ENCODE data around the gene CACNA2D3.

CACNA2D3 gene

DNA sequence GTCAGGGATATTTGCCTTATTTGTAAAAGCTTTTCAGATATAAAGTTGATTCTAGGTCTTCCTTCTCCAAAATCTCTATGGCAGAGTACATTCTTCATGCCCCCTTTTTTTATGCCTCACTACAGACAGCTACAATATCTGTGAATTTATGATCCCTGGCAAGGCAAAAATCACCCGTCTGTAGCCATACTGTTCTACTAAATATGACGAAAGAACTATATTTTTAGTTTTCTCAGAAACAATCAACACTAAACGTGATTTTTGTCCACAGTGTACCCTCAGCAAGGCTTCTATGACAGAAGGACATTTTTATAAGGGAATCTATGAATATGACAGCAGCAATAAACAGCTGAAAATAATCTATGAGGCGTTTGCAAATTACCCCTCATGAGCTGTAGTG, 792.8 kb downstream of the CACNA2D3 start:
- H3K9me3 ChIP-seq (ENCODE audit: control insufficient read depth, insufficient read depth, low read length) = 0 out of 2 replicates have a peak, but pooled peaks cover 4% of the 10 kb centered on the region
- H3K36me3 ChIP-seq (ENCODE audit: control insufficient read depth, insufficient read depth, low read length) = no peaks in the 10 kb centered on the region
- H3K4me3 ChIP-seq (ENCODE audit: low read depth, low read length) = no peak overlapping the region
- H3K9ac ChIP-seq (ENCODE audit: low read depth, low read length) = no peak overlapping the region
- H3K27me3 ChIP-seq (ENCODE audit: control insufficient read depth, insufficient read depth, low read length) = no peaks in the 10 kb centered on the region
- H3K4me1 ChIP-seq (ENCODE audit: control insufficient read depth, insufficient read depth, low read length) = no peaks in the 10 kb centered on the region
- H3K27ac ChIP-seq (ENCODE audit: low read depth, low read length) = no peak overlapping the region

DNA sequence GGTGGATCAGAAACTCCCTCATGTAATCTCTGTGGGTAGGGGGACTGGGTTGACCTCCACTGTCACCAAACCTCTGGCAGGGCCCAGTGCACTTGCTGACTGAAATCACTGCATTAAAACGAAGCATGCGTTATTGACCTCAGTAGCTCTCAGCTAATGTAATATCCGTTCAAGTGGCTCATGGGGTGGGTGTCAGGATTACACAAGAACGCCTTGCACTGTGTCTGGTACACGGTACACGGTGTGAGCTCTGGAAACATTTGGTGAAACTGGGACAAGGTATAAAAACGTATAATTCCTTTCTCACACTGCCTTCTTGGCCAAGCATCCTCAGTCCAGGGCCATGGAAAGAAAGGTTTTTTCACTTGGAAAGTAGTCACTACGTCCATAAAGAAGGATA, 793.6 kb downstream of the CACNA2D3 start:
- Histone ChIP-seq H3K4me3 (ENCODE audit: low read depth, low read length) (no peak overlapping the region), H3K36me3 (ENCODE audit: control insufficient read depth, insufficient read depth, low read length) (no peaks in the 10 kb centered on the region), H3K9ac (ENCODE audit: low read depth, low read length) (no peak overlapping the region), H3K27ac (ENCODE audit: low read depth, low read length) (no peak overlapping the region), H3K27me3 (ENCODE audit: control insufficient read depth, insufficient read depth, low read length) (no peaks in the 10 kb centered on the region), H3K4me1 (ENCODE audit: control insufficient read depth, insufficient read depth, low read length) (no peaks in the 10 kb centered on the region), H3K9me3 (ENCODE audit: control insufficient read depth, insufficient read depth, low read length) (0 out of 2 replicates have a peak, but pooled peaks cover 4% of the 10 kb centered on the region)

DNA sequence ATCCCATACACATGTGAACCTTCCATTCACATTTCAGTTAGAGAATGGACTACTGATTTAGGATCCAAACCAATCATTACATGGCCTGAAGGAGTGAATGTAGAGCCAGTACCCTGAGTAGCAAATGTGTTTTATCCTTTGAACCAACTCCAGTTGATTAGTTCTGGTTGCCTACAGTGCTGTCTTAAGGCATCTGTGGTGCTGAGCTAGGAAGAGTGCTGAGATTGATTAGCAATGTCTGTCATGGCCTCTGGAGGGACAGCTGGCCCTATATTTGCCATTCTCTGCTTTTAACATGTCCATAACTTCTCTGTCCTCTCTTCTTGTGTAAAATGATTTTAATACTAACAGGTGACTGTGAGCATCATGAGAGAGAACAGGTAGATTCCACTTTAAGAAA, 794.4 kb downstream of the CACNA2D3 start:
- Histone ChIP-seq H3K27me3 (ENCODE audit: control insufficient read depth, insufficient read depth, low read length) (no peaks in the 10 kb centered on the region), H3K9ac (ENCODE audit: low read depth, low read length) (no peak overlapping the region), H3K9me3 (ENCODE audit: control insufficient read depth, insufficient read depth, low read length) (0 out of 2 replicates have a peak, but pooled peaks cover 4% of the 10 kb centered on the region), H3K36me3 (ENCODE audit: control insufficient read depth, insufficient read depth, low read length) (no peaks in the 10 kb centered on the region), H3K4me1 (ENCODE audit: control insufficient read depth, insufficient read depth, low read length) (no peaks in the 10 kb centered on the region), H3K27ac (ENCODE audit: low read depth, low read length) (no peak overlapping the region), H3K4me3 (ENCODE audit: low read depth, low read length) (no peak overlapping the region)

DNA sequence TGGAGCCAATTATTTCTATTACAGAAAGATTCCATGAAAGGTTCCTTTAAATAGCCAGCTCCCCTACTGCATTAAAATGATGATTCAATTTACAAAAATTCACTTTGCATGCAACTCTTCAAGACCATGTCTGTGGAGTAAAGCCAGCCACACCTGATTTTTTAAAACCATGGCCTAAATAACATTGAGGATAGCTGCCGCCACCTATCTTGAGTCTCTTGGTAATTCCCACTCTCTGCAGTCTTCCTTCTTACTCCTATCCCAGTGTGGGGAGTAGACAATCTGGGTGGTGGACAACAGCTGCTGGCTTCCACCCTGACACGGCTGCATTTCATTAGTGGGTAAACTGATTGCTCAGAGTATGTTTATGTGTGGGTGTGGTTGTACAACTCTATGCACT, 794.8 kb downstream of the CACNA2D3 start:
- no peaks in the 10 kb centered on the region for H3K36me3 ChIP-seq (ENCODE audit: control insufficient read depth, insufficient read depth, low read length)
- 0 out of 2 replicates have a peak, but pooled peaks cover under 1% of the 10 kb centered on the region for H3K9me3 ChIP-seq (ENCODE audit: control insufficient read depth, insufficient read depth, low read length)
- no peak overlapping the region for H3K4me3 ChIP-seq (ENCODE audit: low read depth, low read length)
- no peaks in the 10 kb centered on the region for H3K27me3 ChIP-seq (ENCODE audit: control insufficient read depth, insufficient read depth, low read length)
- no peak overlapping the region for H3K9ac ChIP-seq (ENCODE audit: low read depth, low read length)
- no peaks in the 10 kb centered on the region for H3K4me1 ChIP-seq (ENCODE audit: control insufficient read depth, insufficient read depth, low read length)
- no peak overlapping the region for H3K27ac ChIP-seq (ENCODE audit: low read depth, low read length)

DNA sequence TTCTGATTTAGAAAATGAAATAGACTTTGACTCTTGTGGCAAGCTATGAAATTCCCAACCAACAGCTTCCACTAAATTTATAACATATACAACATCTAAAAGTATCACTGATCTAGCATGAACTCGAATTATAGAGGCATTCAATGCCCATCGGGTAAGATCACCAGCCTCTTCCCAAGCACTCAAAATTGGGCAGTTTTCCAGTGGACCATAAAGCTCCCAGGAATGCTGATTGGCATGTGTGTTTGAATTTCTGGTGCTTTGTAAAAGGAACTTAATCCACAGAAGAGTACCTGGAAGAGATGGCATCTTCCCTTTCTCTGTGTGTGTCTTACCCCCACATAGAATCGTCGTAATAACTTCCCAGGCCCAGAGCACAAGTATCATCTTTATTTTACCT, 795.5 kb downstream of the CACNA2D3 start:
- H3K27me3 ChIP-seq (ENCODE audit: control insufficient read depth, insufficient read depth, low read length) = no peaks in the 10 kb centered on the region
- H3K9me3 ChIP-seq (ENCODE audit: control insufficient read depth, insufficient read depth, low read length) = no peaks in the 10 kb centered on the region
- no peak overlapping the region for H3K27ac ChIP-seq (ENCODE audit: low read depth, low read length)
- no peaks in the 10 kb centered on the region for H3K36me3 ChIP-seq (ENCODE audit: control insufficient read depth, insufficient read depth, low read length)
- H3K9ac ChIP-seq (ENCODE audit: low read depth, low read length) = no peak overlapping the region
- H3K4me1 ChIP-seq (ENCODE audit: control insufficient read depth, insufficient read depth, low read length) = no peaks in the 10 kb centered on the region
- no peak overlapping the region for H3K4me3 ChIP-seq (ENCODE audit: low read depth, low read length)

DNA sequence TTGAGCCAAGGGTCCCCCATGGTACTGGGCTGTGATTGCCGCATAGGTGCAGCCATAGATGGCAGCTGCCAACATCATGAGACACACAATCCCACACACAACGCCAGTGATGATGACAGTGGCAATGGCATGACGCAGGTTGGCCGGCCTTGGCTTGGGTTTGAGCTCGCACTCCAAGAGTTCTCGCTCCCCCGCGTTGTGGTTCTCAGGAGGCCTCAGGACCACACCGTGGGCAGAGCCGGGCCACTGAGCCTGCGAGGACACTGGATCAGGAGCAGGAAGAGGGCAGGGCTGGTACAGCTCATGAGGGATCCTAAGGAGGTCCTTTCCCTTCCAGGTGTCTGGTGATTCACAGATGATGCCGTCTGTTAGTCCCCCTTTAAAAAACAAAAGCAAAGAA, 796.2 kb downstream of the CACNA2D3 start:
- no peak overlapping the region for H3K4me3 ChIP-seq (ENCODE audit: low read depth, low read length)
- no peaks in the 10 kb centered on the region for H3K4me1 ChIP-seq (ENCODE audit: control insufficient read depth, insufficient read depth, low read length)
- no peaks in the 10 kb centered on the region for H3K36me3 ChIP-seq (ENCODE audit: control insufficient read depth, insufficient read depth, low read length)
- no peak overlapping the region for H3K27ac ChIP-seq (ENCODE audit: low read depth, low read length)
- H3K9me3 ChIP-seq (ENCODE audit: control insufficient read depth, insufficient read depth, low read length) = no peaks in the 10 kb centered on the region
- no peaks in the 10 kb centered on the region for H3K27me3 ChIP-seq (ENCODE audit: control insufficient read depth, insufficient read depth, low read length)
- H3K9ac ChIP-seq (ENCODE audit: low read depth, low read length) = no peak overlapping the region

DNA sequence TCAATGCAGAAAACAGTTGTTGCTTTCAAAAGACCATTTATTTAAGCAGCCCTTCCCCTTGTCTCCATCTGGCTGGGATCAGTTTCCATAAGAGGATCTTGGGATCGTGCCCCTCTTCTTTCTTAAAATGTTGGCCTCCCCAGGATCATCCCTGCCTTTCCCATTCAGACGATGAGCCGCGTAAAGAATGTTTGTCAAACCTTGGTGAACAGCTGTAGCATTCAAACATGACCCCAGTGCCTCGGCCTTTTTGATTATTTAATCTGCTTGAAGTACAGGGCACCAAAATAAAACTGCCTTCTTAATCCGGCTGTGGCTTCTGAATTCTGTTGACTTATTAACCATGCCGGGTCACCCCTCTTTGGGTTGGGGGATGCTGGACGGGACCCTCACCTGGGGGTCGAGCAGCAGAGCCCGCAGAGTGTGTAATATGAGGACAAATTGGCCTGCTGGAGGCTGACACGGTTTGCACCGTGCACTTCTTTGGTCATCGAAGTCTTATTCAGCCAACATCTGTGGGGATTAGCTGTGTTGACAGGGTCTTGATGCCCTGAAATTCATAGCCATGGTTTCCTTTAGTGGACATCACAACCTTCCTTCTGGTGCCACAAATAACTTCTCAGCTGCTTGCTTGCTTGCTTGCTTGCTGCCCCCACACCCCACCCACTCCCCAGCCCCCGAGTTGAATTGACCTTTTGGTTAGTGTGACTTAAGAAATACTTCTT, 805.9 kb downstream of the CACNA2D3 start, which contains the start of gene LRTM1:
Gene LRTM1 (minus strand): TSS at position 14 of the 725 bp plus-strand sequence. CDS start 148 bp downstream, outside the sequence.
- H3K4me1 ChIP-seq (ENCODE audit: control insufficient read depth, insufficient read depth, low read length) = no peaks in the 10 kb centered on the region
- H3K27me3 ChIP-seq (ENCODE audit: control insufficient read depth, insufficient read depth, low read length) = no peaks in the 10 kb centered on the region
- H3K9me3 ChIP-seq (ENCODE audit: control insufficient read depth, insufficient read depth, low read length) = no peaks in the 10 kb centered on the region
- no peak within 1 kb of the TSS for H3K9ac ChIP-seq (ENCODE audit: low read depth, low read length)
- no peak within 1 kb of the TSS for H3K4me3 ChIP-seq (ENCODE audit: low read depth, low read length)
- H3K27ac ChIP-seq (ENCODE audit: low read depth, low read length) = no peak within 1 kb of the TSS
- no peaks in the 10 kb centered on the region for H3K36me3 ChIP-seq (ENCODE audit: control insufficient read depth, insufficient read depth, low read length)

DNA sequence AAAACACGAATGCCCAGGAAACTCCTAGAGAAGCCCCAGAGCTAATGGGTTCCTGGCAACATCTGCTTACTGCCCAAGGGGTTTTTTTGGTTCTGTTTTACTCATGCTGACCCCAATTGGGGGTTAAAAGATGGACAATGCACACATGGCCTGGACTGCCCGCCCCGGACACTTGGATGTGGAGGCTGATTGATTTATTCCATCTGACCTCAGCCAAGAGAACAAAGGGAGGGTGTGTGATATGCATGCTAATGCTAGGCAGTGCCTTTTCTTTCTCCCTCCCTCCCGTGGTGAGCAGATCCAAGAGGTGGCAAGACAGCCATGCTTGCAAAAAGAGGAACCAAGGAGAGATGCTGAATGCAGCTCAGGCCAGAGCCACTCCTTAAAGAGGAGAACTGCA, 808.8 kb downstream of the CACNA2D3 start:
- no peaks in the 10 kb centered on the region for H3K27me3 ChIP-seq (ENCODE audit: control insufficient read depth, insufficient read depth, low read length)
- H3K36me3 ChIP-seq (ENCODE audit: control insufficient read depth, insufficient read depth, low read length) = no peaks in the 10 kb centered on the region
- H3K9me3 ChIP-seq (ENCODE audit: control insufficient read depth, insufficient read depth, low read length) = no peaks in the 10 kb centered on the region
- peaks cover 3% of the 10 kb centered on the region for H3K4me1 ChIP-seq (ENCODE audit: control insufficient read depth, insufficient read depth, low read length)
- no peak overlapping the region for H3K9ac ChIP-seq (ENCODE audit: low read depth, low read length)
- H3K4me3 ChIP-seq (ENCODE audit: low read depth, low read length) = no peak overlapping the region
- H3K27ac ChIP-seq (ENCODE audit: low read depth, low read length) = no peak overlapping the region

DNA sequence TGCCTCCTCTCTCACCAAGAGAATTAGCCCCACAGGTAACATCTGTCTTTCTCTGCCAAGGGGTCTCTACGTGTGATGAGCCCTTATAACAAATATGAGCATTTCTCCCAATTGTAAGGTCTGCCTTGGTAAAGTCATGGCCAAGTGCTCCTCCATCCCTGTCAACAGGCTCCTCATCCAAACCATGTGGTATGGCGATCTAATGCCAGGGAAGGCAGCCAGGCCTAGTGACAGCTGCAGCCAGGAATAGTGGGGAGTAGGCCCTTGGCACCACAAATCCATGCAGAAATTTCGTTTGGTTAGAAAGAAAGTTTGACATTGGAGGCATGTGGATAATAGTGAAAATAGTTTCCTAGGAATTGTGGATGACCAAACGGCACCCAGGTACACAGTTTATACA, 810.3 kb downstream of the CACNA2D3 start:
- no peak overlapping the region for H3K27ac ChIP-seq (ENCODE audit: low read depth, low read length)
- no peak overlapping the region for H3K9ac ChIP-seq (ENCODE audit: low read depth, low read length)
- no peak overlapping the region for H3K4me3 ChIP-seq (ENCODE audit: low read depth, low read length)
- H3K9me3 ChIP-seq (ENCODE audit: control insufficient read depth, insufficient read depth, low read length) = no peaks in the 10 kb centered on the region
- H3K27me3 ChIP-seq (ENCODE audit: control insufficient read depth, insufficient read depth, low read length) = no peaks in the 10 kb centered on the region
- no peaks in the 10 kb centered on the region for H3K36me3 ChIP-seq (ENCODE audit: control insufficient read depth, insufficient read depth, low read length)
- peaks cover 12% of the 10 kb centered on the region for H3K4me1 ChIP-seq (ENCODE audit: control insufficient read depth, insufficient read depth, low read length)

DNA sequence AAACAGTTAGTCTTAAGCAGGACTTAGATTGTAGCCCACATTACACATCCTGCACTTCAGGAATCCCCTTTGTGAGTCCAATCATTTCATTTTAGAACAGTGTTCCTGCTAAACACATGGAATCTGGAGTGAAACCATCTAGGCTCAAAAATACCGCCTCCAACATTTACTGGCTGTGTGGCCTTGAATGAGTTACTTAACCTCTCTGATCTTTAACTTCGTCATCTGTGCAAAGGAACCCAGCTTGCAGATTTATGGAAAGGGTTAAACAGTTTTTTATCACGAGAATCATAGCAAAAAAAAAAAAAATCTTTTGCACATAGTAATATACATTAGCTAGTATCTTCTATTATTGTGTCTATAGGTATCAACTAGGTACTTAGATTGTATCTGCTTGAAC, 813.5 kb downstream of the CACNA2D3 start:
- H3K27me3 ChIP-seq (ENCODE audit: control insufficient read depth, insufficient read depth, low read length) = no peaks in the 10 kb centered on the region
- H3K4me1 ChIP-seq (ENCODE audit: control insufficient read depth, insufficient read depth, low read length) = peaks cover 12% of the 10 kb centered on the region
- H3K36me3 ChIP-seq (ENCODE audit: control insufficient read depth, insufficient read depth, low read length) = no peaks in the 10 kb centered on the region
- no peak overlapping the region for H3K9ac ChIP-seq (ENCODE audit: low read depth, low read length)
- no peak overlapping the region for H3K27ac ChIP-seq (ENCODE audit: low read depth, low read length)
- no peak overlapping the region for H3K4me3 ChIP-seq (ENCODE audit: low read depth, low read length)
- no peaks in the 10 kb centered on the region for H3K9me3 ChIP-seq (ENCODE audit: control insufficient read depth, insufficient read depth, low read length)

DNA sequence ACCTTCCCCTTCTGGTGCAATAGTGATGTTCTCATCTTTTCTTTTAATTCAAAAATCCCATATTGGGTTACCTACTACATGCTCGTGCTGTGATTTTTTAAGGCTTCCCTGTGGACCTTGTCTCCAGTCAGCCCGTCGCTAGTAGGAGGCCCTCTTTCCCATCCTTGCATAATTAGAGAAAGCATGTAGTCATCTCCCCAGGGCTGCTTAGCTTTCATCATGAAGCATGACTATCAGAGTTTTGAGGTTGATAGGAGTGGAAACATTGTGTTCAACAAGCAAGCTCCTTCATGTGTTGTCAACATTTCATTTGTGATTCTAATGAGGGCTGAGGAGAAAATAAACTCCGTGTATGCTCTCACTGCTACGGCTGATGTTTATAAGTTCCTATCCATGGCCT, 814.2 kb downstream of the CACNA2D3 start:
- Histone ChIP-seq H3K27ac (ENCODE audit: low read depth, low read length) (no peak overlapping the region), H3K27me3 (ENCODE audit: control insufficient read depth, insufficient read depth, low read length) (no peaks in the 10 kb centered on the region), H3K36me3 (ENCODE audit: control insufficient read depth, insufficient read depth, low read length) (no peaks in the 10 kb centered on the region), H3K9ac (ENCODE audit: low read depth, low read length) (no peak overlapping the region), H3K9me3 (ENCODE audit: control insufficient read depth, insufficient read depth, low read length) (no peaks in the 10 kb centered on the region), H3K4me3 (ENCODE audit: low read depth, low read length) (no peak overlapping the region), H3K4me1 (ENCODE audit: control insufficient read depth, insufficient read depth, low read length) (peaks cover 12% of the 10 kb centered on the region)
